ENCODE data around the gene CFAP58. TPM values are rescaled to one million over a fixed set of nuclear protein-coding genes. Genes with fewer than 3 reads are reported as not detected.

The CFAP58 gene
- total RNA-seq, 4 donors from 2014 or later, result 0.20 to 0.21 TPM; not detected in 2

DNA sequence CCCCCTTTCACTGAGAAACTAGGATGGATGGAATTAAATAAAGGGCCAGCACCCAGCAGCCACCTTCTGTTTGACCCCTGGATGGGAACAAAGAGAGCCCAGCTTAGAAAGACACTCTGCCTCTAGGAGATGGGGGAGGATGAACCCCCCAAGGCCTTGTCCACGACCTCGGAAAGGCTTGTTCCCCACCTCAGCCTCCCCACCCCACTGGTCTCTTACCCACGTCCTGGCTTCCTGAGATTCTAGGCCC, 25.1 kb upstream of the CFAP58 start:
- no peaks in the 10 kb centered on the region for H3K9me3 ChIP-seq
- H3K27me3 ChIP-seq, result no peaks in the 10 kb centered on the region
- WGBS, 2 donors, result 0 to 13% methylated on average over 3 of the region's 3 CpGs
- DNase-seq (ENCODE audit: low spot score in 2 of 2), result no peak
- H3K4me3 ChIP-seq, result peak overlapping the region; percentile 5 to 36 (median 12)
- no peaks in the 10 kb centered on the region for H3K36me3 ChIP-seq
- TF ChIP-seq POLR2A (IDR thresholded peaks at IDR 0.05) (no peak), EP300 (IDR thresholded peaks at IDR 0.05) (no peak)
- TF ChIP-seq, protein P1, sequence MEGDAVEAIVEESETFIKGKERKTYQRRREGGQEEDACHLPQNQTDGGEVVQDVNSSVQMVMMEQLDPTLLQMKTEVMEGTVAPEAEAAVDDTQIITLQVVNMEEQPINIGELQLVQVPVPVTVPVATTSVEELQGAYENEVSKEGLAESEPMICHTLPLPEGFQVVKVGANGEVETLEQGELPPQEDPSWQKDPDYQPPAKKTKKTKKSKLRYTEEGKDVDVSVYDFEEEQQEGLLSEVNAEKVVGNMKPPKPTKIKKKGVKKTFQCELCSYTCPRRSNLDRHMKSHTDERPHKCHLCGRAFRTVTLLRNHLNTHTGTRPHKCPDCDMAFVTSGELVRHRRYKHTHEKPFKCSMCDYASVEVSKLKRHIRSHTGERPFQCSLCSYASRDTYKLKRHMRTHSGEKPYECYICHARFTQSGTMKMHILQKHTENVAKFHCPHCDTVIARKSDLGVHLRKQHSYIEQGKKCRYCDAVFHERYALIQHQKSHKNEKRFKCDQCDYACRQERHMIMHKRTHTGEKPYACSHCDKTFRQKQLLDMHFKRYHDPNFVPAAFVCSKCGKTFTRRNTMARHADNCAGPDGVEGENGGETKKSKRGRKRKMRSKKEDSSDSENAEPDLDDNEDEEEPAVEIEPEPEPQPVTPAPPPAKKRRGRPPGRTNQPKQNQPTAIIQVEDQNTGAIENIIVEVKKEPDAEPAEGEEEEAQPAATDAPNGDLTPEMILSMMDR (IDR thresholded peaks at IDR 0.05), result no peak
- peak overlapping the region; percentile 79 to 98 (median 92) for H3K27ac ChIP-seq
- H3K4me1 ChIP-seq, result peaks cover 3 to 100% (median 100%) of the 10 kb centered on the region in 4 donors

- no peak for DNase-seq (ENCODE audit: low spot score in 2 of 2)
- peaks cover 3 to 100% (median 99%) of the 10 kb centered on the region in 4 donors for H3K4me1 ChIP-seq
Observed at GRCh38 chr10:104328896-104329710, 24.5 kb upstream of the CFAP58 start.

GRCh38 chr10:104329735-104330134, 23.9 kb upstream of the CFAP58 start:
- 22 to 35% methylated on average over 3 of the region's 3 CpGs for WGBS, 2 donors
- no peaks in the 10 kb centered on the region for H3K27me3 ChIP-seq
- H3K9me3 ChIP-seq, result no peaks in the 10 kb centered on the region
- H3K27ac ChIP-seq, result peak overlapping the region; percentile 79 to 98 (median 92)
- H3K4me1 ChIP-seq, result peaks cover 3 to 100% (median 98%) of the 10 kb centered on the region in 4 donors
- DNase-seq (ENCODE audit: low spot score in 2 of 2), result no peak
- H3K36me3 ChIP-seq, result no peaks in the 10 kb centered on the region
- H3K4me3 ChIP-seq, result peak overlapping the region in 3 of 4 donors; percentile 8 to 36 (median 11)
- TF ChIP-seq EP300 (IDR thresholded peaks at IDR 0.05) (no peak), POLR2A (IDR thresholded peaks at IDR 0.05) (no peak)
- TF ChIP-seq, protein P1 (IDR thresholded peaks at IDR 0.05), result no peak

More at GRCh38 chr10:104328896-104329710, 24.5 kb upstream of the CFAP58 start:
- H3K27ac ChIP-seq, result peak overlapping the region; percentile 79 to 98 (median 92)
- no peaks in the 10 kb centered on the region for H3K27me3 ChIP-seq
- peak overlapping the region; percentile 5 to 36 (median 12) for H3K4me3 ChIP-seq
- H3K36me3 ChIP-seq, result no peaks in the 10 kb centered on the region
- H3K9me3 ChIP-seq, result no peaks in the 10 kb centered on the region
- TF ChIP-seq, protein P1 (IDR thresholded peaks at IDR 0.05), result no peak
- TF ChIP-seq POLR2A (IDR thresholded peaks at IDR 0.05) (peak in 1 of 2 donors; percentile 12), EP300 (IDR thresholded peaks at IDR 0.05) (peak; percentile 21 to 89)
- WGBS, 2 donors, result 8% methylated on average over 14 to 15 of the region's 15 CpGs

DNA sequence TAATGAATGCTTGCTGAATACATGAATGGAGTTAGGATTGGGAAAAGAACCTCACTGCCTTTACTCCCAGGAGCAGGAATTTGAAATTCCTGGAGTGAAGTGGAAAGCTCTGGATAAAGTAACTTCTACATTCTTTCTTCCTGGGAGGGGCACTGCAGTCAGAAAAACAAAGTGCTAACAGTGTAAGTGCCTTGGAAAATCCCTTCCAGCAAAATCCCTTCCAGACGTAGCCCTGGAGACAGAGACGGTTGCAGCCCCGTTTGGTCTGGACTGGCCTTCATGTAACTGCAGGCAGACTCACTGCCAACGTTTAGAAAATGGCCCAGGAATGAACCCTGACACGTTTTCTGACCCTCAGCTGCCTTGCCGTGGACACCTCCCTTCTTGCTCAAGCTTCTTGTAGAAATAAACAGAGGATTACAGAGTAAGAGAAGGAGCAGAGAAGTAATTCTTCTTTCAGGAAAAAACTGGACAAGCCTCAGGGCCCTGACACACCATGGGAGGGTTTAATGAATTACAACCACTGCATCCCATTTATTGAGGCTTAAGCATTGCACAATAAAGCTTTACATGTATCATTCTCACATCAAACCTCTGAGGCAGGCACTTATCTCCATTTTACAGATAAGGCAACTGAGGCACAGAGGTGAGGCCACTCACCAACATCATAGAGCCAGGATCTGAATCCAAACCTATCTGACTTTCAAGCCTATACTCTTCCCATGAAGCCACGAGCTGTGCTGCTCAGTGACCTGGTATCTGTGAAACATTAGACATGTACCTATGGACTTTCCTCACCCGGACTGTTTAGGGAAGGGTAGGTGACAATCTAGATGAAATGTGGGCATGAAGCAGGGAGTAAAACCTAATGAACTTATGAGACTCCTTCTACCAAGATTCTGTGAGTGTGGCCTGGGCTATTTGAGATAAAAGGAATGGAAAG, 23.2 kb upstream of the CFAP58 start:
- peak; percentile 69 to 79 for DNase-seq (ENCODE audit: low spot score in 2 of 2)
- TF ChIP-seq POLR2A (IDR thresholded peaks at IDR 0.05) (peak in 1 of 2 donors; percentile 36), EP300 (IDR thresholded peaks at IDR 0.05) (peak; percentile 39 to 93)
- TF ChIP-seq, protein P1 (IDR thresholded peaks at IDR 0.05), result no peak
- no peak overlapping the region for H3K4me3 ChIP-seq

More for the DNA sequence above, 23.2 kb upstream of the CFAP58 start:
- Histone ChIP-seq H3K27ac (peak overlapping the region; percentile 79 to 98 (median 92)), H3K27me3 (no peaks in the 10 kb centered on the region), H3K4me1 (peaks cover 3 to 100% (median 97%) of the 10 kb centered on the region in 4 donors), H3K36me3 (no peaks in the 10 kb centered on the region), H3K9me3 (no peaks in the 10 kb centered on the region)
- 18% methylated on average over 8 of the region's 8 CpGs for WGBS, 2 donors
